Endothelial cell of umbilical vein (primary cell): ENCODE results near the gene LRP10. TPM values are rescaled to one million over a fixed set of nuclear protein-coding genes. Genes with fewer than 3 reads are reported as not detected.

Source experiments
- BruUV-seq: library from RNA; stranded (reverse); fragments of 400-500 nt; replicated peaks from 2 replicates; lab custom pipeline; 2021; lab: Mats Ljungman, UMichigan
- CTCF ChIA-PET: fragments of 300-600, 350-600 bp; sonication (Branson Sonifier 250); formaldehyde crosslinking; loops from one replicate; lab custom pipeline; 2021; ENCODE audit warnings: antibody characterized with exemption, inconsistent platforms; lab: Charles Lee
- POLR2A ChIA-PET: fragments of 300-600, 350-600 bp; sonication (Branson Sonifier 250); formaldehyde crosslinking; loops from one replicate; lab custom pipeline; 2021; ENCODE audit warnings: antibody characterized with exemption, inconsistent platforms; lab: Charles Lee
- DNase-seq: peaks from one replicate; pipeline ENCODE4 v3.0.0-alpha.2; 2011; ENCODE audit warnings: low read depth, low spot score
- FAIRE-seq: peaks from 2 replicates; lab custom pipeline; 2011; peaks lifted over from hg19 to GRCh38; lab: Jason Lieb, UNC
- H2AFZ ChIP-seq: 2 replicates; pipeline ENCODE4 v1.6.0; 2012; ENCODE audit warnings: low read depth, low read length, control low read depth, inconsistent platforms
- H3K27ac ChIP-seq: 2 replicates; pipeline ENCODE4 v1.5.1; 2011; ENCODE audit warnings: low read depth, mild to moderate bottlenecking, control low read depth, low read length, moderate library complexity; ENCODE audit not compliant: insufficient read depth
- H3K27me3 ChIP-seq, 2 experiments: 2 replicates each; pipeline versions ENCODE4 v1.6.0 to v1.6.1; 2011; ENCODE audit warnings: low read length in 2 of 2, mixed read lengths in 1 of 2; ENCODE audit not compliant: control insufficient read depth in 2 of 2, insufficient read depth in 2 of 2
- H3K36me3 ChIP-seq, 2 experiments: 2 replicates in 1 of 2; 3 replicates in 1 of 2; pipeline ENCODE4 v1.5.1; 2011; ENCODE audit warnings: low read length in 2 of 2, mild to moderate bottlenecking in 1 of 2, moderate library complexity in 1 of 2; ENCODE audit not compliant: control insufficient read depth in 2 of 2, insufficient read depth in 2 of 2; ENCODE audit errors: extremely low read depth in 1 of 2
- H3K4me1 ChIP-seq: 3 replicates; pipeline ENCODE4 v1.5.1; 2011; ENCODE audit warnings: mild to moderate bottlenecking, low read length; ENCODE audit not compliant: control insufficient read depth, insufficient read depth; ENCODE audit errors: extremely low read depth
- H3K4me2 ChIP-seq: 2 replicates; pipeline ENCODE4 v1.6.1; 2011; ENCODE audit warnings: low read length, control low read depth, mixed read lengths; ENCODE audit not compliant: insufficient read depth
- H3K4me3 ChIP-seq, 3 experiments: fragments of 200-600 bp in 1 of 3; sonication (generic), shearing (Covaris generic) in 1 of 3; replicated peaks in 1 of 3; 2 replicates each; pipeline ENCODE4 v1.5.1; 2011 to 2016; ENCODE audit warnings: control low read depth in 3 of 3, low read length in 3 of 3, mild to moderate bottlenecking in 2 of 3, inconsistent platforms in 1 of 3, low read depth in 1 of 3, moderate library complexity in 1 of 3; ENCODE audit not compliant: insufficient read depth in 1 of 3
- H3K79me2 ChIP-seq: 2 replicates; pipeline ENCODE4 v1.6.0; 2012; ENCODE audit warnings: low read length, inconsistent platforms; ENCODE audit not compliant: control insufficient read depth, insufficient read depth
- H3K9ac ChIP-seq: replicated peaks from 2 replicates; pipeline ENCODE3; 2011; ENCODE audit warnings: low read length, control low read depth; ENCODE audit not compliant: insufficient read depth; ENCODE audit errors: extremely low read depth
- H3K9me1 ChIP-seq: replicated peaks from 3 replicates; pipeline ENCODE4 v1.6.0; 2011; ENCODE audit warnings: mild to moderate bottlenecking, low read length; ENCODE audit not compliant: control insufficient read depth, insufficient read depth; ENCODE audit errors: extremely low read depth
- H3K9me3 ChIP-seq: replicated peaks from 2 replicates; pipeline ENCODE4 v1.5.1; 2012; ENCODE audit warnings: low read length, inconsistent platforms; ENCODE audit not compliant: control insufficient read depth, insufficient read depth
- H4K20me1 ChIP-seq: replicated peaks from 2 replicates; pipeline ENCODE3; 2011; ENCODE audit warnings: mild to moderate bottlenecking, low read length; ENCODE audit not compliant: control insufficient read depth, insufficient read depth; ENCODE audit errors: extremely low read depth
- EZH2 ChIP-seq: IDR thresholded peaks from 2 replicates; pipeline ENCODE4 v1.6.1; 2012; ENCODE audit warnings: borderline replicate concordance, low read depth, mild to moderate bottlenecking, moderate library complexity, low read length, inconsistent platforms; ENCODE audit not compliant: severe bottlenecking
- FOS ChIP-seq: IDR thresholded peaks from 2 replicates; pipeline ENCODE4 v1.6.1; 2011; ENCODE audit warnings: mild to moderate bottlenecking, low read length, moderate library complexity, borderline replicate concordance; ENCODE audit not compliant: insufficient read depth
- GATA2 ChIP-seq: IDR thresholded peaks from 2 replicates; pipeline ENCODE4 v1.7.0; 2011; ENCODE audit warnings: low read depth, mild to moderate bottlenecking, moderate library complexity, mixed read lengths, low read length; ENCODE audit not compliant: insufficient read length, insufficient read depth
- JUN ChIP-seq: IDR thresholded peaks from 2 replicates; pipeline ENCODE4 v1.6.1; 2011; ENCODE audit warnings: borderline replicate concordance, low read depth; ENCODE audit not compliant: insufficient read length, insufficient read depth
- MYC ChIP-seq: IDR thresholded peaks from one replicate; pipeline ENCODE4 v1.6.1; 2011; ENCODE audit warnings: mild to moderate bottlenecking, low read depth, low read length
- POLR2A ChIP-seq: IDR thresholded peaks from 2 replicates; pipeline ENCODE4 v1.6.1; 2012; ENCODE audit warnings: low read depth, mild to moderate bottlenecking, control low read depth, low read length
- POLR2AphosphoS5 ChIP-seq: IDR thresholded peaks from 2 replicates; pipeline ENCODE4 v1.6.1; 2012; ENCODE audit warnings: low read depth, mild to moderate bottlenecking, control low read depth, low read length, moderate library complexity; ENCODE audit not compliant: insufficient read depth
- dilution Hi-C: fragments of 300-500 bp; cut with MboI; formaldehyde crosslinking; loops from one replicate; pipeline ENCODE4 v1.15.0; 2019; ENCODE audit warnings: low sequenced_read_pairs; ENCODE audit not compliant: extremely low pct_ligation_motif_present
- intact Hi-C: fragments of 100-400 bp; cut with micrococcal nuclease; formaldehyde crosslinking; loops from one replicate; pipeline ENCODE4 v1.10.0; 2022
- polyA plus RNA-seq, 4 experiments: library from polyadenylated mRNA; depleted of rRNA in 3 of 4; stranded (reverse) in 3 of 4; unstranded in 1 of 4; fragments of >200 nt; gene quantifications; 2 replicates each; pipeline versions ENCODE4 v1.2.1 to v1.2.3, GENCODE V29; 2011 to 2012; ENCODE audit warnings: missing spikeins in 1 of 4
- total RNA-seq: library from RNA; stranded (reverse); gene quantifications from 2 replicates; pipeline ENCODE4 v1.2.3, GENCODE V29; 2021
- TF ChIP-seq, protein P1 (sequence below): IDR thresholded peaks from 2 replicates; pipeline ENCODE4 v1.6.1; 2011; ENCODE audit not compliant: insufficient read depth, insufficient read length
- TF ChIP-seq, protein P2 (sequence below), 2 donors: IDR thresholded peaks; 1 replicate in 1 of 2; 2 replicates in 1 of 2; pipeline ENCODE4 v1.5.1; 2011; ENCODE audit warnings: low read length in 2 of 2, mild to moderate bottlenecking in 2 of 2, moderate library complexity in 2 of 2, control low read depth in 1 of 2, inconsistent platforms in 1 of 2, low read depth in 1 of 2; ENCODE audit not compliant: insufficient read depth in 1 of 2; ENCODE audit errors: extremely low read depth in 1 of 2

Gene LRP10
- total and polyA plus RNA-seq, 2 donors (not counting 3 experiments of a cell fraction or from before 2014, with no cell fraction given) = 123 to 157 TPM

DNA sequence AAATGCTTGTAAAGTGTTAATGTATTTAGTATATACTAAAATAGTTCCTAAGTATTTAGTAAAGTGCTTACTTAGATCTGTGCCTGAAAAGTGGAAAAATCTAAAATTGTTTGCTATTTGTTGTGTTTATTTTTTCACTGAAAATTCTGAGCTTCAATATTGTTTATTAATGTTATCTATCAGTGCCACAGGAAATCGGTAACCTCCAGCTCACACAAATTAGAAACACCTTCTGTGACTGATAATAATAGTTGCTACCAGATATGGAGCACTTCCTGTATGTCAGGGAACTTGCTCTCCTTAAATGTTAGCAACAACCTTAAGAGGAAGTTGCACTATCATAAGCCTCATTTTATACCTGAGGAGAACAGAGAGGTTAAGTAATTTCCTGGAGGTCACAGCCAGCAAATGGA, 723 bp upstream of the LRP10 start:
- BruUV-seq = no TSS peak
- POLR2A ChIA-PET = no interaction called here
- peak overlapping the region; percentile 89 for H3K27ac ChIP-seq
- H3K4me1 ChIP-seq = peaks cover 18% of the 10 kb centered on the region
- no peaks in the 10 kb centered on the region for H3K27me3 ChIP-seq
- H2AFZ ChIP-seq = peak overlapping the region; percentile 97
- peak overlapping the region; percentile 93 for H3K9ac ChIP-seq
- peaks cover 15% of the 10 kb centered on the region for H3K79me2 ChIP-seq
- H3K4me3 ChIP-seq = peak overlapping the region; percentile 68 to 78 (median 76)
- TF ChIP-seq JUN = no peak
- TF ChIP-seq POLR2AphosphoS5 = no peak
- TF ChIP-seq POLR2A = no peak
- TF ChIP-seq EZH2 = no peak
- TF ChIP-seq, protein P1, sequence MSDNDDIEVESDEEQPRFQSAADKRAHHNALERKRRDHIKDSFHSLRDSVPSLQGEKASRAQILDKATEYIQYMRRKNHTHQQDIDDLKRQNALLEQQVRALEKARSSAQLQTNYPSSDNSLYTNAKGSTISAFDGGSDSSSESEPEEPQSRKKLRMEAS = no peak
- TF ChIP-seq FOS = no peak
- TF ChIP-seq, protein P2, sequence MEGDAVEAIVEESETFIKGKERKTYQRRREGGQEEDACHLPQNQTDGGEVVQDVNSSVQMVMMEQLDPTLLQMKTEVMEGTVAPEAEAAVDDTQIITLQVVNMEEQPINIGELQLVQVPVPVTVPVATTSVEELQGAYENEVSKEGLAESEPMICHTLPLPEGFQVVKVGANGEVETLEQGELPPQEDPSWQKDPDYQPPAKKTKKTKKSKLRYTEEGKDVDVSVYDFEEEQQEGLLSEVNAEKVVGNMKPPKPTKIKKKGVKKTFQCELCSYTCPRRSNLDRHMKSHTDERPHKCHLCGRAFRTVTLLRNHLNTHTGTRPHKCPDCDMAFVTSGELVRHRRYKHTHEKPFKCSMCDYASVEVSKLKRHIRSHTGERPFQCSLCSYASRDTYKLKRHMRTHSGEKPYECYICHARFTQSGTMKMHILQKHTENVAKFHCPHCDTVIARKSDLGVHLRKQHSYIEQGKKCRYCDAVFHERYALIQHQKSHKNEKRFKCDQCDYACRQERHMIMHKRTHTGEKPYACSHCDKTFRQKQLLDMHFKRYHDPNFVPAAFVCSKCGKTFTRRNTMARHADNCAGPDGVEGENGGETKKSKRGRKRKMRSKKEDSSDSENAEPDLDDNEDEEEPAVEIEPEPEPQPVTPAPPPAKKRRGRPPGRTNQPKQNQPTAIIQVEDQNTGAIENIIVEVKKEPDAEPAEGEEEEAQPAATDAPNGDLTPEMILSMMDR (IDR thresholded peaks at IDR 0.05; ENCODE audit: extremely low read depth in 1 of 2, insufficient read depth in 1 of 2, low read depth in 1 of 2, low read length in 2 of 2) = no peak
- no peak for TF ChIP-seq GATA2
- TF ChIP-seq MYC = no peak
- dilution Hi-C loops (no loop called here), intact Hi-C loops (no loop called here)
- H3K36me3 ChIP-seq = peaks cover 11 to 17% of the 10 kb centered on the region in 2 experiments
- FAIRE-seq (peak; percentile 8), DNase-seq (no peak)
- no peaks in the 10 kb centered on the region for H3K9me1 ChIP-seq
- H3K9me3 ChIP-seq = no peaks in the 10 kb centered on the region
- no peaks in the 10 kb centered on the region for H4K20me1 ChIP-seq
- CTCF ChIA-PET = interaction anchor here (0.8 to 4.7 kb wide), 11 partner anchors 9 to 311 kb away, joined by 3 to 75 read pairs (median 14); partner anchors contain the start of gene MMP14
- H3K4me2 ChIP-seq = peak overlapping the region; percentile 97
